GM12801 (cell line): ENCODE measurements around the gene PLEKHM3.

Source experiments
- TF ChIP-seq, protein P1 (sequence below): IDR thresholded peaks from one replicate; pipeline ENCODE4 v1.5.1; 2011; ENCODE audit warnings: control low read depth; ENCODE audit not compliant: insufficient read length; ENCODE audit errors: extremely low read depth

Gene PLEKHM3

DNA sequence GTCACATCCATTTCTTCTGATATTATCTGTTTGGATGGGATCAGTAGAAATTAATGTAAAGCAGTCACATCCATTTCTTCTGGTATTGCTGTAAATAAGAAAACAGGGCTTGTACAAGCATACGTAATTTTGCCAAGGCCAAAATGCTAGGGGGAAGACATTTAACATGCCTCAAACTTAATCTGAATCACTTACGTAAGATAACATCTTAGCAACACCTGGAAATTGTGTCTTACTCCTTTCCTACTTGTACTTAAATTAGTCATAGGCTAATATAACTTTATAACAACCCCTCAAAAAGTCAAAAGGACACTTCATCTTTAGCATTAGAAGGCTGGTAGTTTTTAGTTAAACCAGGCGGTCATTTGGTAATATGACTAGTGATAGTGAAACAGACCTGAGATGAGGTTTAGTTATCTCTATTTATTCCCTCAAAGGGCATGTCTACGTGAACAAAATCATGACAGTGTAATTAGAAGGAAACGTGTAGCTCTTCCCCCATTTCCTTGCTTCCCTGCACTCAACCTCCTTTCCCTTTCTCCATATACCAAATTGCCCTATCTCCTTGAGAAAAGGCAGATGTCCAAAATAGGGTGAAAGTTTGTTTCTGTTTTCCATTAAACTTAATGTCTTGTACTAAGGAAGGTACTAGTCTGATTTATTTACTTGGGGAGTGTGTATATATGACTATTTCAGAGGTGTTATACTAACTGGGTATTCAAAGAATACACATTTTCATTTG is 156.3 kb downstream of the PLEKHM3 start:
- TF ChIP-seq, protein P1, sequence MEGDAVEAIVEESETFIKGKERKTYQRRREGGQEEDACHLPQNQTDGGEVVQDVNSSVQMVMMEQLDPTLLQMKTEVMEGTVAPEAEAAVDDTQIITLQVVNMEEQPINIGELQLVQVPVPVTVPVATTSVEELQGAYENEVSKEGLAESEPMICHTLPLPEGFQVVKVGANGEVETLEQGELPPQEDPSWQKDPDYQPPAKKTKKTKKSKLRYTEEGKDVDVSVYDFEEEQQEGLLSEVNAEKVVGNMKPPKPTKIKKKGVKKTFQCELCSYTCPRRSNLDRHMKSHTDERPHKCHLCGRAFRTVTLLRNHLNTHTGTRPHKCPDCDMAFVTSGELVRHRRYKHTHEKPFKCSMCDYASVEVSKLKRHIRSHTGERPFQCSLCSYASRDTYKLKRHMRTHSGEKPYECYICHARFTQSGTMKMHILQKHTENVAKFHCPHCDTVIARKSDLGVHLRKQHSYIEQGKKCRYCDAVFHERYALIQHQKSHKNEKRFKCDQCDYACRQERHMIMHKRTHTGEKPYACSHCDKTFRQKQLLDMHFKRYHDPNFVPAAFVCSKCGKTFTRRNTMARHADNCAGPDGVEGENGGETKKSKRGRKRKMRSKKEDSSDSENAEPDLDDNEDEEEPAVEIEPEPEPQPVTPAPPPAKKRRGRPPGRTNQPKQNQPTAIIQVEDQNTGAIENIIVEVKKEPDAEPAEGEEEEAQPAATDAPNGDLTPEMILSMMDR = no peak

DNA sequence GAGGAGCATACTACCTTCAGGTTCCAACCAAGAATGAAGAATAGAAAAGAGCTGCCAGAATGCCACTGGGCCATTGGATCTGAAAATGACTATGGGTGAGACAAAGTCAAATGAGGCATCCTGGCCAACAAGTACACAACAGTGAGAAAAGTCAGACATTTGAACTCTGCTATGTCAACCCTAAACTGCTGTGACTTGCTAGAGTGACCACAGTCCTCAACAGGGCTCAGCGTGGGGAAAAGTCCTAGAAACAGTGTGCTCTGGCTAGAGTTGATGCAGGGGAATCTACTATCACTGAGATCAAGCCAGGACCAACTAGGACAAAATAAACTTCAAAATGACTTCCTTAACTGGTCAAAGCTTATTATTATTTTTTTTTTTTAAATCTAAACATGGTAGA is 157.4 kb downstream of the PLEKHM3 start:
- TF ChIP-seq, protein P1 = no peak

DNA sequence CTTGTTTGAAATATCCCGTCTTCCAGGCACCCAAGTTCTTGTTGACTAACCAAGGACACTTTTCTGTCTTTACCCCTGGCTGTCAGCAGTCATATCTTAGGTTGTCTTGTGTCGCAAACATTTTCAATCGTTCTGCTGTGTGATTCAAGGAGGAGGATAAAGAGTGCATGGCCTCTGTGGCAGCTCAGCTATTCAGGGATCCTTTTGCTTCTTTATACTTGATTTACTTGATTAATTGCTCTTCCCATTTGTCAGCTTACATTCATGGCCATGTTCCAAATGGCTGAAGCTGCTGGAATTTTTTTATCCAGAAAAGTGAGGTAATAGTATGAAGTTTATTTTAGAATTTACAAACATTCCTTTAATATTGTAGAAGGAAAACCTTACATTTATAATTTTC is 158.3 kb downstream of the PLEKHM3 start:
- TF ChIP-seq, protein P1 = no peak

DNA sequence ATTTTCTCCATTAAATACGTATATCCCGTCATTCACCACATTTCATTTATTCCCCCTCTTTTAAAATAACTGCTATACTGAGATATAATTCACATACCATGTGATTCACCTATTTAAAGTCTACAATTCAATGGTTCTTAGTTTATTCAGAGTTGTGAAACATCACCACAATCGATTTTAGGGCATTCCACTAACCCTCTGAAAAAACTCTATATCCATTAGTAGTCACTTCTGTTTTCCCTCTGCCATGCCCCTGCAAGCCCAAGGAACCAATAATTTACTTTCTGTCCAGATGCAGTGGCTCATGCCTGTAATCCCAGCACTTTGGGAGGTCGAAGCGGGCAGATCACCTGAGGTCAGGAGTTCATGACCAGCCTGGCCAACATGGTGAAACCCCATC is 160.1 kb downstream of the PLEKHM3 start:
- TF ChIP-seq, protein P1 = no peak

DNA sequence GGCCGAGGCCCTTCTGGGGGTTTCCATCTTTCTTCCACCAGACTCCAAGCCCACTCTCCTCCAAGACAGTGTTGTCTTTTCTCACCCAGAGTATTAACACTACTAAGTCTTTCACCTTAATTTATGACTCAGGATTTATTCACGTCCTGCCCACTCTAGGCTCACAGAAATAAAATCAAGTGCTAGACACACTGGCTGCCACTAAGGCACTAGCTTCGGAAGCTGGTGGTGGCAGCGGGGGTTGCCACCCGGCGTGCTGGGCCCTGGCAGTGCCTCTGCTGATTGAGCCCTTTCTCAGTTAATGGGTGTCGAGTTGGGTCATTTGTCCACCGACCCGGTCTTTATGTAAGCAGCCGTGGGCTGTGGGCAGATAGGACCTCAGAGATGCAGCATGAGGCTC is 162.0 kb downstream of the PLEKHM3 start:
- TF ChIP-seq, protein P1 = no peak

DNA sequence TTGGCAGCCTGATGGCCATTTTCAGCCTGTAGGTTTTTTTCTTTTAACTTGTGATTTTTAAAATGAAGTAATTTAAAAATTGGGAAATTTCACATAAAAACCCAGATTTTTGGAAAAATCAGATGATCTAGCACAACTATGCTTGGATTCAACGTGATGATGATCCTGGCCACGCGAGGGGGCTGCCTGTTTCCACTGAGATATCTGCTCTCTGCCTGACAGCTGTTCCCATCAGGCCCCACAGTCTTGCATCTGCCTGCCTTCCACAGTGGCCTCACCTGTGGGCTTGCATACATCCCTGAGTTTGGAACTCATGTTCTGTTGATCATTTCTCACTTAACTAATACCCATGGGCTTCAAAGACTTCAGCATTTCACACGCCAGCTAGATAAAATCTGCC is 163.5 kb downstream of the PLEKHM3 start:
- TF ChIP-seq, protein P1 = no peak

DNA sequence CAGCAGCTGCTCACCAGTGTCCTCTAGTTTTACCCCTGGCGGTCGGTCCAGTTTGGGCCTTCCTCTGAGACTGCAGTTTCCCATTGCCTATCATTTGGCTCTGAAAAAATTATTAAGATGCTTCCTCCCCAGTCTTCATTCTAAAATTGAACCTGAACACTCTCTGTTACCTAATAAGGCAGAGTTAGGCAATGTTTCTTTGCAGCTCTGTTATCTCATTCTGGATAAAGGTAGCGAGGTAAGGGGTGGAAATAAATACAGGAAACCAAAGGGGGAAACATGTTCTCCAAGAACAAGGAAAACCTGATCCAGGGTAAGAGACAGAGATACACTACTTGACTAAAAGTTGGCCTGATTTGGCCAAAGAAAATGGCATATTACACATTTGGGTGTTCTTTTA is 164.6 kb downstream of the PLEKHM3 start:
- TF ChIP-seq, protein P1 = no peak
